HepG2 (cell line): Measurements from ENCODE around the gene LLGL2. TPM values are rescaled to one million over a fixed set of nuclear protein-coding genes. Genes with fewer than 3 reads are reported as not detected.

Experiments used
- AFF4 ChIP-seq: sonication (generic); formaldehyde crosslinking; IDR thresholded peaks from 2 replicates; pipeline ENCODE4 v1.4.0; 2020; ENCODE audit warnings: missing genetic modification reagents
- ATAD3A ChIP-seq: sonication (generic); formaldehyde crosslinking; IDR thresholded peaks from 2 replicates; pipeline ENCODE4 v1.4.0; 2020; ENCODE audit warnings: missing genetic modification reagents
- CAMTA2 ChIP-seq: sonication (generic); formaldehyde crosslinking; IDR thresholded peaks from 2 replicates; pipeline ENCODE4 v1.4.0; 2020; ENCODE audit warnings: mild to moderate bottlenecking, missing genetic modification reagents, borderline replicate concordance
- HNRNPK ChIP-seq: fragments of 200-400 bp; formaldehyde crosslinking; IDR thresholded peaks from 2 replicates; pipeline ENCODE4 v1.6.1; 2018; ENCODE audit warnings: low read length, low read depth, moderate library complexity, mild to moderate bottlenecking; ENCODE audit not compliant: poor library complexity, severe bottlenecking
- IRF2 ChIP-seq: IDR thresholded peaks from 2 replicates; pipeline ENCODE4 v1.6.1; 2018; ENCODE audit warnings: missing genetic modification reagents, missing compliant biosample characterization
- ISX ChIP-seq: sonication (generic); formaldehyde crosslinking; conservative IDR thresholded peaks from 2 replicates; pipeline ENCODE4 v1.5.0; 2020; ENCODE audit warnings: missing genetic modification reagents
- KMT2B ChIP-seq: IDR thresholded peaks from 2 replicates; pipeline ENCODE4 v1.6.1; 2016; ENCODE audit warnings: missing genetic modification reagents, missing compliant biosample characterization
- MEF2D ChIP-seq: sonication (generic); formaldehyde crosslinking; IDR thresholded peaks from 2 replicates; pipeline ENCODE4 v1.5.1; 2020; ENCODE audit warnings: mild to moderate bottlenecking, missing genetic modification reagents
- PAXIP1 ChIP-seq: sonication (generic); formaldehyde crosslinking; conservative IDR thresholded peaks from 2 replicates; pipeline ENCODE4 v1.4.0; 2020; ENCODE audit warnings: mild to moderate bottlenecking, missing genetic modification reagents, moderate library complexity
- PBX3 ChIP-seq: sonication (generic); formaldehyde crosslinking; IDR thresholded peaks from 2 replicates; pipeline ENCODE4 v1.8.1; 2023; ENCODE audit warnings: missing genetic modification reagents, inconsistent platforms, borderline replicate concordance
- PHF20 ChIP-seq: sonication (generic); formaldehyde crosslinking; IDR thresholded peaks from 2 replicates; pipeline ENCODE4 v1.5.0; 2020; ENCODE audit warnings: mild to moderate bottlenecking, missing genetic modification reagents
- POLR2G ChIP-seq: fragments of 200-400 bp; formaldehyde crosslinking; IDR thresholded peaks from 2 replicates; pipeline ENCODE4 v1.6.1; 2018; ENCODE audit warnings: mild to moderate bottlenecking, low read depth, low read length, moderate library complexity
- RBFOX2 ChIP-seq: fragments of 200-400 bp; formaldehyde crosslinking; IDR thresholded peaks from 2 replicates; pipeline ENCODE4 v1.6.1; 2017; ENCODE audit warnings: low read depth, mild to moderate bottlenecking, low read length
- REPIN1 ChIP-seq: sonication (generic); formaldehyde crosslinking; IDR thresholded peaks from 2 replicates; pipeline ENCODE4 v1.8.0; 2022; ENCODE audit warnings: missing genetic modification reagents, low read depth, mild to moderate bottlenecking, borderline replicate concordance
- SOX6 ChIP-seq, 2 experiments: fragments of 450-650 bp in 1 of 2; sonication (generic) in 1 of 2; formaldehyde crosslinking in 1 of 2; IDR thresholded peaks; 2 replicates each; pipeline versions ENCODE4 v1.4.0 to v1.6.1; 2017 to 2020; ENCODE audit warnings: antibody characterized with exemption in 1 of 2, mild to moderate bottlenecking in 1 of 2, missing genetic modification reagents in 1 of 2
- STAG1 ChIP-seq: sonication (generic); formaldehyde crosslinking; IDR thresholded peaks from 2 replicates; pipeline ENCODE4 v1.4.0; 2020; ENCODE audit warnings: missing genetic modification reagents
- XRCC5 ChIP-seq: fragments of 200-400 bp; formaldehyde crosslinking; optimal IDR thresholded peaks from 2 replicates; pipeline ENCODE3; 2017; ENCODE audit warnings: mild to moderate bottlenecking, low read length
- ZFP82 ChIP-seq: sonication (generic); formaldehyde crosslinking; IDR thresholded peaks from 2 replicates; pipeline ENCODE4 v1.5.1; 2020; ENCODE audit warnings: mild to moderate bottlenecking, missing genetic modification reagents, borderline replicate concordance
- ZNF337 ChIP-seq: sonication (generic); formaldehyde crosslinking; IDR thresholded peaks from 2 replicates; pipeline ENCODE4 v1.5.1; 2020; ENCODE audit warnings: missing genetic modification reagents, low read depth, mild to moderate bottlenecking, borderline replicate concordance
- ZNF768 ChIP-seq: sonication (generic); formaldehyde crosslinking; IDR thresholded peaks from 2 replicates; pipeline ENCODE4 v1.4.0; 2020; ENCODE audit warnings: missing genetic modification reagents
- polyA plus RNA-seq, 8 experiments: library from polyadenylated mRNA; depleted of rRNA in 3 of 8; stranded (reverse) in 7 of 8; unstranded in 1 of 8; fragments of >200 nt; fragmentation: Illumina TruSeq in 4 of 8; extraction: Trizol in 4 of 8; gene quantifications; 2 replicates each; pipeline versions ENCODE4 v1.2.1 to v1.2.3, GENCODE V29; 2011 to 2016; ENCODE audit warnings: low read depth in 4 of 8, missing spikeins in 1 of 8, mixed read lengths in 1 of 8; ENCODE audit not compliant: insufficient read depth in 1 of 8
- total RNA-seq, 5 experiments: library from RNA; depleted of rRNA; stranded (reverse); fragments of >200 nt; fragmentation: Illumina TruSeq; extraction: Trizol; gene quantifications; 2 replicates each; pipeline ENCODE4 v1.2.3, GENCODE V29; 2016; ENCODE audit warnings: low read depth in 1 of 5

LLGL2 gene
- total and polyA plus RNA-seq, 2 of the 13 experiments (the other 11 are each of a cell fraction or from before 2014, with no cell fraction given): 83.0 to 86.7 TPM

GRCh38 chr17:75507733-75508719, 17.5 kb upstream of the LLGL2 start (continued):
- TF ChIP-seq IRF2 (CRISPR knock-in tag) (no peak), ATAD3A (CRISPR knock-in tag) (no peak), CAMTA2 (no peak), KMT2B (no peak), POLR2G (no peak), PHF20 (CRISPR knock-in tag) (no peak), HNRNPK (peak; percentile 34), ISX (CRISPR knock-in tag) (no peak), STAG1 (CRISPR knock-in tag) (no peak), RBFOX2 (0 out of 2 replicates have a peak, but pooled peaks have one; percentile 48), MEF2D (CRISPR knock-in tag) (no peak), ZNF768 (CRISPR knock-in tag) (no peak), REPIN1 (no peak), PAXIP1 (CRISPR knock-in tag) (peak; percentile 73), PBX3 (CRISPR knock-in tag) (no peak), XRCC5 (peak; percentile 25), ZNF337 (CRISPR knock-in tag) (no peak), ZFP82 (CRISPR knock-in tag) (no peak), SOX6 (IDR thresholded peaks at IDR 0.05) (no peak), SOX6 (CRISPR knock-in tag; IDR thresholded peaks at IDR 0.05) (peak; percentile 19; the same call in 1 of the 2 replicates), AFF4 (CRISPR knock-in tag) (no peak)
